Endothelial cell of umbilical vein (primary cell): ENCODE data around the gene BIRC2. TPM values are rescaled to one million over a fixed set of nuclear protein-coding genes. Genes with fewer than 3 reads are reported as not detected.

Source experiments
- BruUV-seq: library from RNA; stranded (reverse); fragments of 400-500 nt; replicated peaks from 2 replicates; lab custom pipeline; 2021; lab: Mats Ljungman, UMichigan
- CTCF ChIA-PET: fragments of 300-600, 350-600 bp; sonication (Branson Sonifier 250); formaldehyde crosslinking; loops from one replicate; lab custom pipeline; 2021; ENCODE audit warnings: antibody characterized with exemption, inconsistent platforms; lab: Charles Lee
- POLR2A ChIA-PET: fragments of 300-600, 350-600 bp; sonication (Branson Sonifier 250); formaldehyde crosslinking; loops from one replicate; lab custom pipeline; 2021; ENCODE audit warnings: antibody characterized with exemption, inconsistent platforms; lab: Charles Lee
- DNase-seq: peaks from one replicate; pipeline ENCODE4 v3.0.0-alpha.2; 2011; ENCODE audit warnings: low read depth, low spot score
- FAIRE-seq: peaks from 2 replicates; lab custom pipeline; 2011; peaks lifted over from hg19 to GRCh38; lab: Jason Lieb, UNC
- H2AFZ ChIP-seq: 2 replicates; pipeline ENCODE4 v1.6.0; 2012; ENCODE audit warnings: low read depth, low read length, control low read depth, inconsistent platforms
- H3K27ac ChIP-seq: 2 replicates; pipeline ENCODE4 v1.5.1; 2011; ENCODE audit warnings: low read depth, mild to moderate bottlenecking, control low read depth, low read length, moderate library complexity; ENCODE audit not compliant: insufficient read depth
- H3K27me3 ChIP-seq, 2 experiments: 2 replicates each; pipeline versions ENCODE4 v1.6.0 to v1.6.1; 2011; ENCODE audit warnings: low read length in 2 of 2, mixed read lengths in 1 of 2; ENCODE audit not compliant: control insufficient read depth in 2 of 2, insufficient read depth in 2 of 2
- H3K36me3 ChIP-seq, 2 experiments: 2 replicates in 1 of 2; 3 replicates in 1 of 2; pipeline ENCODE4 v1.5.1; 2011; ENCODE audit warnings: low read length in 2 of 2, mild to moderate bottlenecking in 1 of 2, moderate library complexity in 1 of 2; ENCODE audit not compliant: control insufficient read depth in 2 of 2, insufficient read depth in 2 of 2; ENCODE audit errors: extremely low read depth in 1 of 2
- H3K4me1 ChIP-seq: 3 replicates; pipeline ENCODE4 v1.5.1; 2011; ENCODE audit warnings: mild to moderate bottlenecking, low read length; ENCODE audit not compliant: control insufficient read depth, insufficient read depth; ENCODE audit errors: extremely low read depth
- H3K4me2 ChIP-seq: 2 replicates; pipeline ENCODE4 v1.6.1; 2011; ENCODE audit warnings: low read length, control low read depth, mixed read lengths; ENCODE audit not compliant: insufficient read depth
- H3K4me3 ChIP-seq, 3 experiments: fragments of 200-600 bp in 1 of 3; sonication (generic), shearing (Covaris generic) in 1 of 3; replicated peaks in 1 of 3; 2 replicates each; pipeline ENCODE4 v1.5.1; 2011 to 2016; ENCODE audit warnings: control low read depth in 3 of 3, low read length in 3 of 3, mild to moderate bottlenecking in 2 of 3, inconsistent platforms in 1 of 3, low read depth in 1 of 3, moderate library complexity in 1 of 3; ENCODE audit not compliant: insufficient read depth in 1 of 3
- H3K79me2 ChIP-seq: 2 replicates; pipeline ENCODE4 v1.6.0; 2012; ENCODE audit warnings: low read length, inconsistent platforms; ENCODE audit not compliant: control insufficient read depth, insufficient read depth
- H3K9ac ChIP-seq: replicated peaks from 2 replicates; pipeline ENCODE3; 2011; ENCODE audit warnings: low read length, control low read depth; ENCODE audit not compliant: insufficient read depth; ENCODE audit errors: extremely low read depth
- H3K9me1 ChIP-seq: replicated peaks from 3 replicates; pipeline ENCODE4 v1.6.0; 2011; ENCODE audit warnings: mild to moderate bottlenecking, low read length; ENCODE audit not compliant: control insufficient read depth, insufficient read depth; ENCODE audit errors: extremely low read depth
- H3K9me3 ChIP-seq: replicated peaks from 2 replicates; pipeline ENCODE4 v1.5.1; 2012; ENCODE audit warnings: low read length, inconsistent platforms; ENCODE audit not compliant: control insufficient read depth, insufficient read depth
- H4K20me1 ChIP-seq: replicated peaks from 2 replicates; pipeline ENCODE3; 2011; ENCODE audit warnings: mild to moderate bottlenecking, low read length; ENCODE audit not compliant: control insufficient read depth, insufficient read depth; ENCODE audit errors: extremely low read depth
- EZH2 ChIP-seq: IDR thresholded peaks from 2 replicates; pipeline ENCODE4 v1.6.1; 2012; ENCODE audit warnings: borderline replicate concordance, low read depth, mild to moderate bottlenecking, moderate library complexity, low read length, inconsistent platforms; ENCODE audit not compliant: severe bottlenecking
- MYC ChIP-seq: IDR thresholded peaks from one replicate; pipeline ENCODE4 v1.6.1; 2011; ENCODE audit warnings: mild to moderate bottlenecking, low read depth, low read length
- POLR2A ChIP-seq: IDR thresholded peaks from 2 replicates; pipeline ENCODE4 v1.6.1; 2012; ENCODE audit warnings: low read depth, mild to moderate bottlenecking, control low read depth, low read length
- dilution Hi-C: fragments of 300-500 bp; cut with MboI; formaldehyde crosslinking; loops from one replicate; pipeline ENCODE4 v1.15.0; 2019; ENCODE audit warnings: low sequenced_read_pairs; ENCODE audit not compliant: extremely low pct_ligation_motif_present
- intact Hi-C: fragments of 100-400 bp; cut with micrococcal nuclease; formaldehyde crosslinking; loops from one replicate; pipeline ENCODE4 v1.10.0; 2022
- polyA plus RNA-seq, 4 experiments: library from polyadenylated mRNA; depleted of rRNA in 3 of 4; stranded (reverse) in 3 of 4; unstranded in 1 of 4; fragments of >200 nt; gene quantifications; 2 replicates each; pipeline versions ENCODE4 v1.2.1 to v1.2.3, GENCODE V29; 2011 to 2012; ENCODE audit warnings: missing spikeins in 1 of 4
- small RNA-seq: library from RNA; depleted of rRNA; stranded (forward); fragments of <200 nt; gene quantifications from one replicate; pipeline ENCODE3, GENCODE V24; 2012; ENCODE audit warnings: low replicate concordance, low read depth; ENCODE audit not compliant: insufficient read depth, insufficient read length
- total RNA-seq: library from RNA; stranded (reverse); gene quantifications from 2 replicates; pipeline ENCODE4 v1.2.3, GENCODE V29; 2021
- TF ChIP-seq, protein P1 (sequence below): IDR thresholded peaks from 2 replicates; pipeline ENCODE4 v1.6.1; 2011; ENCODE audit not compliant: insufficient read depth, insufficient read length

Gene BIRC2
- total and polyA plus RNA-seq, 2 donors (not counting 3 experiments of a cell fraction or from before 2014, with no cell fraction given) = 42.8 to 47.3 TPM

DNA sequence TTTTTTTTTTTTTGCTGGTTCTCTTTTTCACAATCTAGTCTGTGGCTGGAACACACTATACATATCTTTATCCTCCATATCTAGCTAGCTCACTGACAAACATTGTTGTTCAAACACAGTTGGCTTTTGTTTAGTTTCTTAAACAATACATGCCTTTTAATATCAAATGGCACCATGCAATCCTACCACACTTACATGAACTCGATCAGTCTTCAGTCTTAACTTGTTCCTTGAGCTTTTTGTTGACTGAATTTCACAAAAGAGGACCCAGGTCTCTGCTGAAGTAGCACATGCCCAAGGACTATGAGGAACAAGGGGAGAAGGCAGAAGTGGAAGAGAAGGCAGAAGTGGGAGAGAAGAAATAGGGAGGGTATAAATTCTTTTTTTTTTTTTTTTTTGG lies 80.1 kb downstream of the BIRC2 start:
- TF ChIP-seq MYC (no peak), POLR2A (no peak), EZH2 (no peak)
- TF ChIP-seq, protein P1, sequence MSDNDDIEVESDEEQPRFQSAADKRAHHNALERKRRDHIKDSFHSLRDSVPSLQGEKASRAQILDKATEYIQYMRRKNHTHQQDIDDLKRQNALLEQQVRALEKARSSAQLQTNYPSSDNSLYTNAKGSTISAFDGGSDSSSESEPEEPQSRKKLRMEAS = no peak
- CTCF ChIA-PET = interaction anchor here (0.7 to 2.1 kb wide), 4 partner anchors 13 to 1866 kb away, joined by 3 to 6 read pairs (median 4); no protein-coding TSS in a partner anchor
- POLR2A ChIA-PET = interaction anchor here (0.6 kb wide), 2 partner anchors 183 to 630 kb away, joined by 4 read pairs; no protein-coding TSS in a partner anchor
- Histone ChIP-seq H3K4me2 (no peak overlapping the region), H3K9me1 (no peaks in the 10 kb centered on the region), H3K79me2 (peaks cover 75% of the 10 kb centered on the region), H3K4me1 (no peaks in the 10 kb centered on the region), H3K9ac (no peak overlapping the region), H3K27ac (no peak overlapping the region), H3K9me3 (no peaks in the 10 kb centered on the region), H3K27me3 (no peaks in the 10 kb centered on the region), H2AFZ (no peak overlapping the region), H4K20me1 (no peaks in the 10 kb centered on the region), H3K4me3 (no peak overlapping the region), H3K36me3 (no peaks in the 10 kb centered on the region)
- BruUV-seq = no TSS peak
- FAIRE-seq = no peak
- intact Hi-C loops (no loop called here), dilution Hi-C loops (no loop called here)
- no peak for DNase-seq

Small RNA genes lying within 50 kb of the gene (small RNA-seq; reads per million reads assigned to genes)
- gene AP000942.3 (not detected), gene AP000942.4 (not detected), gene RNU6-952P (not detected)

Other genes starting within 250 kb of the BIRC2 start
- gene YAP1, start 236.8 kb upstream of the BIRC2 start, total RNA-seq = 36.5 and 48.9 TPM in 2 replicates
- gene YAP1, start 236.8 kb upstream of the BIRC2 start, polyA plus RNA-seq = 32.6 and 34.2 TPM in 2 replicates
- 0.60 and 1.4 TPM in 2 replicates for gene BIRC3, start 29.7 kb upstream of the BIRC2 start, total RNA-seq
- 0.28 and 0.37 TPM in 2 replicates for gene BIRC3, start 29.7 kb upstream of the BIRC2 start, polyA plus RNA-seq
- gene TMEM123, start 105.6 kb downstream of the BIRC2 start, total RNA-seq = 199 and 257 TPM in 2 replicates
- 201 and 312 TPM in 2 replicates for gene TMEM123, start 105.6 kb downstream of the BIRC2 start, polyA plus RNA-seq
- gene MMP7, start 183.5 kb downstream of the BIRC2 start, total RNA-seq = 1.4 TPM in 1 of 2 replicates, not detected in the other
- 0.25 and 0.65 TPM in 2 replicates for gene MMP7, start 183.5 kb downstream of the BIRC2 start, polyA plus RNA-seq